ENCODE measurements around the gene F12. TPM values are rescaled to one million over a fixed set of nuclear protein-coding genes. Genes with fewer than 3 reads are reported as not detected.

F12 gene
- polyA plus RNA-seq: 1 to 10 TPM in 1 of 3 donors, under 1 TPM in 1, not detected in 1; 0.42 to 2.0 TPM

GRCh38 chr5:177409043-177409801 lies at the start of gene F12:
TSS of gene F12 (minus strand) at chr5:177409564. CDS start at chr5:177409527, 37 bp downstream.
- no peak within 1 kb of the TSS for H3K27ac ChIP-seq (ENCODE audit: low read depth, low read length)
- 82 to 85% (median 85%) methylated on average over 9 of the region's 9 CpGs for WGBS, 3 donors

GRCh38 chr5:177458912-177459350 lies 49.6 kb upstream of the F12 start:
- H3K27ac ChIP-seq (ENCODE audit: low read depth, low read length): no peak overlapping the region
- 83% methylated on average over 12 to 14 of the region's 14 CpGs for WGBS, 3 donors

- WGBS, 3 donors: 83 to 87% (median 85%) methylated on average over 20 of the region's 20 CpGs
These were observed 48.7 kb upstream of the F12 start for GRCh38 chr5:177457852-177458681.

GRCh38 chr5:177456976-177457851 lies 47.9 kb upstream of the F12 start:
- 71 to 80% (median 72%) methylated on average over 24 of the region's 24 CpGs for WGBS, 3 donors
- no peak overlapping the region for H3K27ac ChIP-seq (ENCODE audit: low read depth, low read length)

More at GRCh38 chr5:177457852-177458681, 48.7 kb upstream of the F12 start:
- H3K27ac ChIP-seq (ENCODE audit: low read depth, low read length): no peak overlapping the region

- H3K27ac ChIP-seq (ENCODE audit: low read depth, low read length): no peak overlapping the region
- WGBS, 3 donors: 24 to 36% (median 25%) methylated on average over 11 to 12 of the region's 12 CpGs
These were observed 47.2 kb upstream of the F12 start for GRCh38 chr5:177456591-177456964.

GRCh38 chr5:177455661-177456590 lies 46.6 kb upstream of the F12 start:
- WGBS, 3 donors: 0 to 1% (median 1%) methylated on average over 76 of the region's 76 CpGs
- no peak overlapping the region for H3K27ac ChIP-seq (ENCODE audit: low read depth, low read length)

- WGBS, 3 donors: 0 to 1% (median 0%) methylated on average over 53 to 80 of the region's 80 CpGs
- H3K27ac ChIP-seq (ENCODE audit: low read depth, low read length): no peak overlapping the region
These were observed 45.8 kb upstream of the F12 start for GRCh38 chr5:177455036-177455660.

GRCh38 chr5:177454397-177455035 lies 45.2 kb upstream of the F12 start:
- 0 to 1% (median 1%) methylated on average over 49 to 84 of the region's 84 CpGs for WGBS, 3 donors
- H3K27ac ChIP-seq (ENCODE audit: low read depth, low read length): no peak overlapping the region

GRCh38 chr5:177453852-177454396 lies 44.6 kb upstream of the F12 start:
- H3K27ac ChIP-seq (ENCODE audit: low read depth, low read length): no peak overlapping the region
- WGBS, 3 donors: 7 to 11% (median 11%) methylated on average over 25 to 31 of the region's 31 CpGs

- no peak overlapping the region for H3K27ac ChIP-seq (ENCODE audit: low read depth, low read length)
- WGBS, 3 donors: 84 to 88% (median 86%) methylated on average over 16 to 17 of the region's 17 CpGs
These were observed 43.6 kb upstream of the F12 start for GRCh38 chr5:177452688-177453638.

- H3K27ac ChIP-seq (ENCODE audit: low read depth, low read length): no peak overlapping the region
- WGBS, 3 donors: 88 to 92% (median 88%) methylated on average over 9 to 10 of the region's 10 CpGs
These were observed 41.5 kb upstream of the F12 start for GRCh38 chr5:177450667-177451424.

- H3K27ac ChIP-seq (ENCODE audit: low read depth, low read length): no peak overlapping the region
- WGBS, 3 donors: 84 to 90% (median 86%) methylated on average over 18 of the region's 18 CpGs
These were observed 40.0 kb upstream of the F12 start for GRCh38 chr5:177449140-177450061.

- H3K27ac ChIP-seq (ENCODE audit: low read depth, low read length): no peak overlapping the region
- 72 to 79% (median 76%) methylated on average over 6 of the region's 6 CpGs for WGBS, 3 donors
These were observed 39.0 kb upstream of the F12 start for GRCh38 chr5:177448244-177448950.
